HG02840 (cell line): ENCODE data around the gene OSBP2.

Experiments used
- ATAC-seq: cut with Tn5 transposase; IDR thresholded peaks from one replicate; pipeline ENCODE4 v1.9.1; 2021; ENCODE audit warnings: mild to moderate bottlenecking, moderate library complexity, moderate number of reproducible peaks; ENCODE audit not compliant: unreplicated experiment, low FRiP score

Gene OSBP2

GRCh38 chr22:30864441-30865420, 170.1 kb downstream of the OSBP2 start:
- no peak for ATAC-seq

GRCh38 chr22:30865656-30866055, 171.0 kb downstream of the OSBP2 start:
- no peak for ATAC-seq

GRCh38 chr22:30866216-30866615, 171.5 kb downstream of the OSBP2 start:
- ATAC-seq = no peak

- ATAC-seq = no peak
Observed at GRCh38 chr22:30866811-30867271, 172.2 kb downstream of the OSBP2 start.

GRCh38 chr22:30867746-30868662, 173.3 kb downstream of the OSBP2 start:
- ATAC-seq = no peak

- ATAC-seq = no peak
Observed at GRCh38 chr22:30868663-30869385, 174.2 kb downstream of the OSBP2 start.

GRCh38 chr22:30869667-30870395, 175.2 kb downstream of the OSBP2 start:
- no peak for ATAC-seq

GRCh38 chr22:30870451-30871345, 176.0 kb downstream of the OSBP2 start:
- no peak for ATAC-seq

GRCh38 chr22:30871391-30872284, 177.0 kb downstream of the OSBP2 start:
- no peak for ATAC-seq

- ATAC-seq = no peak
Observed at GRCh38 chr22:30872285-30873041, 177.8 kb downstream of the OSBP2 start.

GRCh38 chr22:30873086-30873650, 178.5 kb downstream of the OSBP2 start:
- ATAC-seq = no peak

GRCh38 chr22:30873661-30874060, 179.0 kb downstream of the OSBP2 start:
- no peak for ATAC-seq

- no peak for ATAC-seq
Observed at GRCh38 chr22:30874431-30875370, 180.0 kb downstream of the OSBP2 start.

GRCh38 chr22:30875481-30876215, 181.0 kb downstream of the OSBP2 start:
- no peak for ATAC-seq

GRCh38 chr22:30876221-30876751, 181.6 kb downstream of the OSBP2 start:
- ATAC-seq = no peak
